Inferior parietal cortex (tissue), 1 donor: Measurements from ENCODE around the gene FLOT2.
"Not testable (repeated sequence)": the region's sequence is repeated elsewhere in the genome, so short reads cannot be mapped to it uniquely, and the experiment has no call there.

Experiments used
- DNase-seq: peaks from one replicate; pipeline ENCODE4 v3.0.0-alpha.2; 2016; ENCODE audit errors: extremely low spot score

The FLOT2 gene

DNA sequence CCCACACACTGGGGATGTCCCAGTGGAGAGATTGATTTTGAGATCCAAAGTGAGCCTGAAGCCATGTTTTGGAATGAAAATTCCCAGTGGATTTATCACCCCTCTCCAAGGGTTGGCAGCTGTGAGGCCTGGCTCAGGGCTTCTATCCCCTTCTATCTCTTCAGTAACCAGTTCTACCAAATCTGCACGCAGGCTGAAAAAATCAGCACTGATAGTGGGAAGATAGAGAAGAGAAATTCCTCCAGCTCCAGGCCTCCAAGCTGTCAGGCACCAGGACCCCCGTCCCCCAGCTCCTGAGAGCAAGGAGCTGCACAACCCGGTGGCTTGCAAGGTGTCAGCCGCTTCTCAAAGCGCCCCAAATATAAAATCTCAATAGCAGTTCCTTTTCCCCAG is 1.0 kb downstream of the FLOT2 start:
- no peak for DNase-seq

DNA sequence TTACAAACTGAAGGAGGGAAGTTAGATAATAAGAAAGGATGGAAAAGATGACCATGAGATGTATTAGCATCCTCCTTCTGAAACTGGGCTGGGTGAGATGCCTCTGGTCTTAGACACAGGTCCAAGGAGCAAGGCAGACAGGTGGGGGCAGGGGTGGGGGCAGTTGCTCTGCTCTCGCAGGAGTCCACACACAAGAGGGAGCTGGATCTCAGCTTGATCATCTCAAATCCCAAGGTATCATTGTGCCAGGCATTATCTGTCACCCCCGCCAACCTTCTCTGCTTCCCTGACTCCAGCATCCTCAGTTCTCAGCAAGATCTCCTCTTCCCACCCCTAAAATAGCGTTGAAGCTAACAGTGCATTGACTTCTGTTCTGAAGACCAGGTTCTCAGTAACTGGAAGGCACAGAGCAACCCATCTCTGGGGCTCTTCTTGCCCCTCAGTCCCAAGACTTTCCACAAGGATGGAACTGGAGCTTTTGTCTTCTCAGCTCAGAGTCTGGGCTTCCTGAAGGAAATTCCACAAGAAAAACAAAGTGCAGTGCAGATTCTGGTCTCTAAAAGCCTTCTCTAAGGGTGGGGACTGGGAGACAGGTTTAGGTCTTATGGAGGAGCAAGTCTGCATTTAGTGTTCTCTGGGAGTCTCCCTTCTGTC is 1.6 kb downstream of the FLOT2 start:
- DNase-seq = no peak

DNA sequence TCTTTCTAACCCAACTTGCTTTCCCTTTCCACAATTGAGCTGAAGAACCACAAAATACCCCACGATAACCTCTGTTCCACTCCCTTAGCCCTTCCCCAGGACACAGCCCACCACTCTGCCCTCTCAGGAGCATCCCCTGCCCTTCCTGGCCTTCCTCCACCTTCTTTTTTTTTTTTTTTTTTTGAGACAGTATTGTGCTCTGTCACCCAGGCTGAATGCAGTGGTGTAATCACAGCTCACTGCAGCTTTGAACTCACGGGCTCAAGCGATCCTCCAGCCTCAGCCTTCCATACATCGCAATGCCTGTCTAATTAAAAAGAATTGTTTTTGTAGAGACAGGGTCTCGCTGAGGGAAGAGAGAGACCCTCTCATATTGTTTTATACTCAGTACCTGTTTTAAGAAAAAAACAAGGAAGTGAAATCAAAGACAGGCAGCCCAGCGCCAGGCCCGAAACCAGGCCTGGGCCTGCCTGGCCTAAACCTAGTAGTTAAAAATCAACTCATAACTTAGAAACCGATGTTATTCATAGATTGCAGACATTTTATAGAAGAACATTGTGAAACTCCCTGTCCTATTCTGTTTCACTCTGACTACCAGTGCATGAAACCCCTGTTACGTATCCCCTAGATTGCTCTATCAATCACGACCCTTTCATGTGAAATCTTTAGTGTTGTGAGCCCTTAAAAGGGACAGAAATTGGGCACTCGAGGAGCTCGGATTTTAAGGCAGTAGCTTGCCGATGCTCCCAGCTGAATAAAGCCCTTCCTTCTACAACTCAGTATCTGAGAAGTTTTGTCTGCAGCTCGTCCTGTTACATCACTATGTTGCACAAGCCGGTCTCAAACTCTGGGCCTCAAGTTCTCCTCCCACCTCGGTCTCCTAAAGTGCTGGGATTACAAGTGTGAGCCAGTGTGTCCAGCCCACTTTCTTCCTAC is 4.0 kb downstream of the FLOT2 start:
- DNase-seq = not testable (repeated sequence)

GRCh38 chr17:28892024-28892423 is 5.5 kb downstream of the FLOT2 start:
- no peak for DNase-seq

- DNase-seq = no peak
Measured at GRCh38 chr17:28891201-28891600, 6.3 kb downstream of the FLOT2 start.

DNA sequence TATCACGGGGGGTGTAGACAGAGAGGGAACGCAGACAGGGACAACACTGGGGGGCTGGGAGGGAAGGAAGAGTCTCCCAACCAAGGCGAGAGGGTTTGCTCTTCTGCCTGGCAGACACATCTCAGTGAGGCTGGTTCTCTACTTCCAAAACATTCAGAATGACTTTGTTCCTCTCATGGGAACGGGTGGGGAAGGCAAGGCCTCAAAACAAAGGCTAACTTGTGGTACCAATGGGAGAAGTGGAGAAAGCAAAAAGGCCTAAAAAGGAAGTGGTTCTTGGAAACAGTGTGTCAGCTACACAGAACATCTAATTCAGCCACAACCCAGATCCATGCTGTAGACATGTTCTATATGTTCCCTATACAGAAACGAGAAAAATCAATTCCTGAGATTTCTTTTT is 7.5 kb downstream of the FLOT2 start:
- no peak for DNase-seq

- no peak for DNase-seq
Measured at GRCh38 chr17:28888832-28889231, 8.7 kb downstream of the FLOT2 start.

GRCh38 chr17:28887871-28888471 is 9.6 kb downstream of the FLOT2 start:
- no peak for DNase-seq

GRCh38 chr17:28885951-28886350 is 11.6 kb downstream of the FLOT2 start:
- no peak for DNase-seq

DNA sequence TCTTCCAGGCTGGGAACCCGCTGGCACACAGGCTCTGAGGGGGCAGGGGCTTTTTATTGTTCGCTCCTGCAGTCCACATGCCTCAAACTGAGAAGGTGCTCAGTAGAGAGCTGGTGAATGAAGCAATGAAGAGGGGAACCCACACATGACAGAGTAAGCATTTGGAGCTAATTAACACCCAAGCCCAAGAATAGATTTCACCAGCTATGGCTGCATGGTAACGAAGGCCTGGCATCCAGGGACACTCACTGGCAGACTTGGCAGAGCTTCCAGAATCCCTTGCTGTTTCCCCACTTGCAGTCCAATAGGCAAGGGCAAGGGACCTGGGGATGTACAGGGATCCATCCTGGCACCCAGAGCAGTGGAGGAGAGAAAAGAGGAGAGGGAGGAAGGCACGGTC is 12.2 kb downstream of the FLOT2 start:
- no peak for DNase-seq

GRCh38 chr17:28883967-28884702 is 13.4 kb downstream of the FLOT2 start:
- no peak for DNase-seq

DNA sequence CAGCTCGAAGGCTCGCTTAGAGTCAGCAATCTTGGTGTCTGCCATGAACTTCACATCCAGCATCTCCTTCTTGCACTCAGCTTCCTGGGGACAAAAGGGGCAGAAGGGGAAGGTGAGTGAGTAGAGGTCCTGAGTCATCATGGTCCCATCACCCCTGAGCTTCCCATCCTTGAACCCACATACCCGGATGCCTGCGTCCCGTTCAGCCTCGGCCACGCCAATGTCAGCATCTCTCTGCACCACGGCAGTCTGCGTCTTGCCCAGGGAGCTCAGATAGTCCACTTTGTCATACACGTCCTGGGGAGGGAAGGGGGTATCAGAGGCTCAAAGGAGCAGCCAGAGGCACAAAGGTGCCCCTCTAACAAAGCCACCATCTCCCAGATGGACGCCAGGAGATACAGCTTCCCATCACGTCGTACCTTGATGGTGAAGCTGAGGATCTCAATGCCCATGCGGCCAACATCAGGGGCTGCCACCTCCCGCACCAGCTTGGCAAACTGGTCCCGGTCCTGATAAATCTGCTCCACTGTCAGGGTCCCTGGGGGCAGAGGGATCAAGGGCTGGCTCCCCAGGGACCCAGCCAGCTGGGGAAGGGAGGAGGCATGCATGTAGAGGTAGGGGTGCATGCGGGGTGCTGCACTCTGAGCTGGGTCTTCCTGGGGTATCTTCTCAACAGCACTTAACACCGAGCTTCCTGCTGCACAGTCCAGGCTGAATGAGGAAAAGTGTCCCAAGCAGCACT is 15.2 kb downstream of the FLOT2 start:
- no peak for DNase-seq

DNA sequence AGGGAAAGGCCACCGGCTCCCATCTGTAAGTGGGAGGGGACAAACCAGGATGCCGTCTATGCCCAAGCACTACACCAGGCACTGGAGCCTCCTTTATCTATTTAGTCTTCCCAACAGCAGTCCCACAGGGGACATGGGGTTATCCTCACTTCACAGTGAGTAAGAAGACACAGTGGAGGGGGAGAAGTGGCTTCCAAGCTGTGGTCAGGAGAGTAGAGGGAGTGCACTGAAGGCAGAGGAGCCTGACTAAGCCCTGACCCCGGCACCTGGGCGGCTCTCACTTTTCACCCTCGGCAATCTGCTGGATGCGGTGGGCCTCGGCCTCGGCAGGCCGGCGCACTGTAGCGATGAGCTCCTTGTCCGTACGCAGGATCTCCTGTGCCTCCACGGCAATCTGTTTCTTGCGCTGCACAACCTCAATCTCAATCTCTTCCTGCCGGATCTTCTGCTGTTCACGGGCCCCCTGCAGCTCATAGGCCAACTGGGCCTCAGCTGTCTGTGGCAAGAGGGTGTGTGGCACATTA is 15.9 kb downstream of the FLOT2 start:
- DNase-seq = no peak

- DNase-seq = no peak
Measured at GRCh38 chr17:28880572-28880945, 17.0 kb downstream of the FLOT2 start.

DNA sequence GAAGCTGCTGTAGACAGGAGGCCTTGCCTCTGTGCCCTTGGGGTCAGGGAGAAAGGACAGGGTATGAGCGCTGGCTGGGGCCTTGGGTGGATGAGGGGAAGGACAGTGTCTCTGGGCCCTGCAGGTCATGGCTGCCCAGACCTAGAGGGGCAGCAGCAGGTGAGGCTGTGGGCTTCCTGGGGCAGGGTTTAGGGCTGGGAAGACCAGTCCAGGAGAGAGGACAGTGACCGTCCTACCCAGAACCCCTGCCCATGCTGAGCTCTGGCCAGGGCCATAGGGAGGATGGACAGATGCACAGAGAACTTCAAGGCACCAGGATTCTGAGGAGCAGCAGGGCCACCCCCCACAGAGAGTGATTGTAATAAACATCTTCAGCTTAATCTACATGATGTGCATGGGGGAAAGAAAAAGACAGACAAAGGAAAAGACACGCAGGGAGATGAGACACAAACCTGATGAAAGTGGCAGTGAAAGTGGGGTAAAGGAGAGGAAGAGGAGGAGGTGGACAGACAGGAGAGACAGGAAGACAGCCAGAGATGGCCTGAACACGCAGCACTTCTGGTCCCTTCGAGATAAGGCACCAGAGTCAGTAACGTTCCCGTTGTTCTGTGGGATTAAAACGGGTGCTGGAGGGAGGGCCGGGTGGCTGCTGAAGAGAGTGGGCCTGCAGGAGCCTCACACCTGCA is 17.5 kb downstream of the FLOT2 start:
- no peak for DNase-seq

GRCh38 chr17:28878981-28879380 is 18.6 kb downstream of the FLOT2 start:
- DNase-seq = no peak

GRCh38 chr17:28878158-28878910 is 19.2 kb downstream of the FLOT2 start:
- no peak for DNase-seq

- DNase-seq = not testable (repeated sequence)
Measured at GRCh38 chr17:28877150-28877711, 20.3 kb downstream of the FLOT2 start.

DNA sequence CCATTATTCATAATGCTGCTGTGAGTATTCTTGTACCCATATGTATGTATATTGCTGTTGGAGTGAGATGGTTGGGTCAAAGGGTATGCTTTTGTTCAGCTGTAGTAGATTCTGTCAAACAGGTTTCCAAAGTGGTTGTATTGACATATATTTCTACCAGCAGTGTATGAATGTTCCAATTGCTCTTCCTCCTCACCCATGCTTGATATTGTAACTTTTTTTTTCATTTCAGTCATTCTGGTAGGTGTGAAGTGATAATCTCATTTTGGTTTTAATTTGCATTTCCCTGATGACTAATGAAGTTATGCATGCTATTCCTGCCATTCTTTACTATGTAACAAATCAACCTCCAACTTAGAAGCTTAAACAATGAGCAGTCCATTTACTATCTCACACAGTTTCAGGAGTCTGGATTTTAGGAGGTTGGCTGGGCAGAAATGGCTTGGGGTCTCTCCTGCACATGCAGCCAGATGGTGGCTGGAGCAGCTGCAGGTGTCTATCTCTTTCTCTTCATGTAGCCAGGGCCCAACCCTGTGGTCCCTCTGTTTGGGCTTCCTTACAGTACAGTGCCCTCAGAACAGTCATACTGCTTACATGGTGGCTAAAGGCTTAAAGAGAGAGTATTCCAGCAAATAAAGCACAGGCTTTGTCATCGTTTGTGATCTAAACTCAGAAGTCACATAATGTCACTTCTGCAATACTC is 21.5 kb downstream of the FLOT2 start:
- DNase-seq = no peak
